ENCODE measurements around the gene COMMD1. TPM values are rescaled to one million over a fixed set of nuclear protein-coding genes. Genes with fewer than 3 reads are reported as not detected.

COMMD1 gene
- total RNA-seq, 1 donor from 2014 or later: 36.1 TPM

GRCh38 chr2:62076980-62077638 is 171.6 kb downstream of the COMMD1 start:
- peaks cover 7% of the 10 kb centered on the region for H3K36me3 Mint-ChIP-seq
- DNase-seq (ENCODE audit: low spot score in 2 of 2, unreplicated experiment in 2 of 2): no peak

GRCh38 chr2:62084801-62085200 is 179.3 kb downstream of the COMMD1 start:
- Mint-ChIP-seq H3K27ac (no peak overlapping the region), H3K27me3 (ENCODE audit: low read depth) (no peaks in the 10 kb centered on the region), H3K9me3 (peaks cover 5% of the 10 kb centered on the region), H3K4me1 (peaks cover 3% of the 10 kb centered on the region), H3K36me3 (no peaks in the 10 kb centered on the region), H3K4me3 (no peak overlapping the region)
- no peak for DNase-seq (ENCODE audit: low spot score in 2 of 2, unreplicated experiment in 2 of 2)
- TF ChIP-seq, protein P1, sequence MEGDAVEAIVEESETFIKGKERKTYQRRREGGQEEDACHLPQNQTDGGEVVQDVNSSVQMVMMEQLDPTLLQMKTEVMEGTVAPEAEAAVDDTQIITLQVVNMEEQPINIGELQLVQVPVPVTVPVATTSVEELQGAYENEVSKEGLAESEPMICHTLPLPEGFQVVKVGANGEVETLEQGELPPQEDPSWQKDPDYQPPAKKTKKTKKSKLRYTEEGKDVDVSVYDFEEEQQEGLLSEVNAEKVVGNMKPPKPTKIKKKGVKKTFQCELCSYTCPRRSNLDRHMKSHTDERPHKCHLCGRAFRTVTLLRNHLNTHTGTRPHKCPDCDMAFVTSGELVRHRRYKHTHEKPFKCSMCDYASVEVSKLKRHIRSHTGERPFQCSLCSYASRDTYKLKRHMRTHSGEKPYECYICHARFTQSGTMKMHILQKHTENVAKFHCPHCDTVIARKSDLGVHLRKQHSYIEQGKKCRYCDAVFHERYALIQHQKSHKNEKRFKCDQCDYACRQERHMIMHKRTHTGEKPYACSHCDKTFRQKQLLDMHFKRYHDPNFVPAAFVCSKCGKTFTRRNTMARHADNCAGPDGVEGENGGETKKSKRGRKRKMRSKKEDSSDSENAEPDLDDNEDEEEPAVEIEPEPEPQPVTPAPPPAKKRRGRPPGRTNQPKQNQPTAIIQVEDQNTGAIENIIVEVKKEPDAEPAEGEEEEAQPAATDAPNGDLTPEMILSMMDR (IDR thresholded peaks at IDR 0.05; ENCODE audit: unreplicated experiment): no peak

More at GRCh38 chr2:62076980-62077638, 171.6 kb downstream of the COMMD1 start:
- Mint-ChIP-seq H3K4me1 (peaks cover 12% of the 10 kb centered on the region), H3K27me3 (ENCODE audit: low read depth) (no peaks in the 10 kb centered on the region), H3K9me3 (peaks cover 8% of the 10 kb centered on the region), H3K27ac (no peak overlapping the region), H3K4me3 (no peak overlapping the region)
- TF ChIP-seq, protein P1 (IDR thresholded peaks at IDR 0.05; ENCODE audit: unreplicated experiment): no peak

GRCh38 chr2:62089658-62090057 is 184.2 kb downstream of the COMMD1 start:
- Mint-ChIP-seq H3K9me3 (no peaks in the 10 kb centered on the region), H3K4me1 (peaks cover 3% of the 10 kb centered on the region), H3K4me3 (no peak overlapping the region), H3K27ac (no peak overlapping the region), H3K27me3 (ENCODE audit: low read depth) (no peaks in the 10 kb centered on the region), H3K36me3 (no peaks in the 10 kb centered on the region)
- TF ChIP-seq, protein P1 (IDR thresholded peaks at IDR 0.05; ENCODE audit: unreplicated experiment): no peak
- no peak for DNase-seq (ENCODE audit: low spot score in 2 of 2, unreplicated experiment in 2 of 2)

DNA sequence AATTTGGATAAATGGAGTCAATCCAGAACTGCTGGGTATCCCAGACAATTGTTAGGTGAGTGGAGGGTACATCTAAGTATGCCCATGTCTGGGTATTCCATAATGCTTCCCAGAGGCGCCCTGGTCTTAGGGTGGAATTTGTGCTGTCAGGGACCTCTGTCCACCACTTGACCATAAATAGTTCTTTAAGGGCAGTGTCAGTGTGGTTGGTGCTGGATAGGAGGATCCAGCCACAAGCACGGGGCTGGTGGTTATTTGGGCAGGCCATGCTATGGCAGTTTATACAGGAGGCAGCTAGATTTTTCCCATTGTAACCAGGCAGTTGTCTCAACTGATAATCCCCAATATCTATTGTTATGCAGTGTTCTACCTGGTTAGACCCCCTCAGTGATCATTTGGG is 186.0 kb downstream of the COMMD1 start:
- peaks cover 16% of the 10 kb centered on the region for H3K4me1 Mint-ChIP-seq
- TF ChIP-seq, protein P1 (IDR thresholded peaks at IDR 0.05; ENCODE audit: unreplicated experiment): no peak

DNA sequence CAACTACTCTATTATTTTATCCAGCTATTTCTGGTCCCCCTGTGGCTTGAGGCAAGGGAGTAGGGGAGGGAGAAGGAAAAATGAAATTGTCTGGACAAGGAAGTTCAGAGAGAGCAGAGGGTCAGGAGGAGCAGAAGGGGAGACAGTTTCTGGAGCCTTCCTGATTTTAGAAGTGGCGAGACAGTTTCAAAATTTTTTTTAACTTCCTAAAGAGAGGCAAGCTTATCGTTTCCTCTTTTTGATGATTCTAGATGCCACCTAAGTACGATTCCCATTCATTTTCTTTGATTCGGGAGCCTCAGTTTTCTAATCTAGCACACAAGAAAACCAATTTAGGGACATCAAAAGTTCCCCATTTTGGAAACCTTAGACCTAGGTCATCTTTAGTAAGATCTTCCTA is 193.6 kb downstream of the COMMD1 start:
- Mint-ChIP-seq H3K27me3 (ENCODE audit: low read depth) (no peaks in the 10 kb centered on the region), H3K4me3 (no peak overlapping the region), H3K27ac (no peak overlapping the region), H3K4me1 (peaks cover 28% of the 10 kb centered on the region), H3K9me3 (no peaks in the 10 kb centered on the region), H3K36me3 (no peaks in the 10 kb centered on the region)
- TF ChIP-seq, protein P1 (IDR thresholded peaks at IDR 0.05; ENCODE audit: unreplicated experiment): no peak
- DNase-seq (ENCODE audit: low spot score in 2 of 2, unreplicated experiment in 2 of 2): no peak

More for the DNA sequence above, 186.0 kb downstream of the COMMD1 start:
- H3K27ac Mint-ChIP-seq: no peak overlapping the region
- DNase-seq (ENCODE audit: low spot score in 2 of 2, unreplicated experiment in 2 of 2): no peak
- no peaks in the 10 kb centered on the region for H3K27me3 Mint-ChIP-seq (ENCODE audit: low read depth)
- H3K36me3 Mint-ChIP-seq: no peaks in the 10 kb centered on the region
- H3K4me3 Mint-ChIP-seq: no peak overlapping the region
- no peaks in the 10 kb centered on the region for H3K9me3 Mint-ChIP-seq
